H7 (cell line): Measurements from ENCODE around the gene LHFPL2. TPM values are rescaled to one million over a fixed set of nuclear protein-coding genes. Genes with fewer than 3 reads are reported as not detected.

ENCODE experiments used
- DNase-seq: peaks from one replicate; pipeline ENCODE4 v3.0.0; 2012
- H3K27me3 ChIP-seq: 2 replicates; pipeline ENCODE4 v1.6.0; 2011; ENCODE audit warnings: mild to moderate bottlenecking, low read length; ENCODE audit not compliant: control insufficient read depth, insufficient read depth
- H3K36me3 ChIP-seq: replicated peaks from 2 replicates; pipeline ENCODE4 v1.5.1; 2011; ENCODE audit warnings: low read length; ENCODE audit not compliant: control insufficient read depth, insufficient read depth
- H3K4me3 ChIP-seq: 2 replicates; pipeline ENCODE4 v1.5.1; 2011; ENCODE audit warnings: low read depth, mild to moderate bottlenecking, control low read depth, low read length, moderate library complexity; ENCODE audit not compliant: insufficient read depth
- total RNA-seq: library from RNA; depleted of rRNA; stranded (reverse); fragments of >200 nt; shearing (Covaris generic); gene quantifications from 2 replicates; pipeline ENCODE4 v1.2.3, GENCODE V29; 2014

LHFPL2 gene
- total RNA-seq, 1 experiment from 2014 or later, result 28.7 TPM

- no peaks in the 10 kb centered on the region for H3K36me3 ChIP-seq
- H3K4me3 ChIP-seq, result no peak overlapping the region
Measured at GRCh38 chr5:78576376-78576775, 72.2 kb downstream of the LHFPL2 start.

DNA sequence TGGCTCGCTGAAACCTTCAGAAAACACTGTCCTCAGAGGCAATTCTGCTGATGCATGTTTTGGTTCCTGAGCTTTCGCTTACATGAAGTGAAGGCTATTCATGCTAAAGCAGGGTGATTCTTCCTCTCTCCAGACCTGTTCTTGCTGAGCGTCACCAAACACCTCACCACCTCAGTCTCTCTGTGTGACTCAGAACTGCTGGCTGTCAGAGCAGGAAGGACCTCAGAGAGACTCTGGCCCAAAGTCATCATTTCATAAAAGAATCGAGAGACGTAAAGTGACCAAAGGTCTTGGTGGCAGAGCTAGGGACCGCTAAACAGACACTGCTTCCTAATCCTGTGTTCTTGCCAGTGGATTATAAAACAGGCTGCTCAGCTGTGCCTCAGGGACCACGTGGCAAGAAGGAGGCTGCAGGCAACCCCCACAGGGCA is 73.8 kb downstream of the LHFPL2 start:
- H3K27me3 ChIP-seq, result no peaks in the 10 kb centered on the region
- no peak for DNase-seq
- H3K36me3 ChIP-seq, result no peaks in the 10 kb centered on the region
- no peak overlapping the region for H3K4me3 ChIP-seq

More at GRCh38 chr5:78576376-78576775, 72.2 kb downstream of the LHFPL2 start:
- DNase-seq, result no peak
- no peaks in the 10 kb centered on the region for H3K27me3 ChIP-seq

- no peaks in the 10 kb centered on the region for H3K36me3 ChIP-seq
- no peak for DNase-seq
- H3K27me3 ChIP-seq, result no peaks in the 10 kb centered on the region
- no peak overlapping the region for H3K4me3 ChIP-seq
Measured at GRCh38 chr5:78574131-78574673, 74.4 kb downstream of the LHFPL2 start.

DNA sequence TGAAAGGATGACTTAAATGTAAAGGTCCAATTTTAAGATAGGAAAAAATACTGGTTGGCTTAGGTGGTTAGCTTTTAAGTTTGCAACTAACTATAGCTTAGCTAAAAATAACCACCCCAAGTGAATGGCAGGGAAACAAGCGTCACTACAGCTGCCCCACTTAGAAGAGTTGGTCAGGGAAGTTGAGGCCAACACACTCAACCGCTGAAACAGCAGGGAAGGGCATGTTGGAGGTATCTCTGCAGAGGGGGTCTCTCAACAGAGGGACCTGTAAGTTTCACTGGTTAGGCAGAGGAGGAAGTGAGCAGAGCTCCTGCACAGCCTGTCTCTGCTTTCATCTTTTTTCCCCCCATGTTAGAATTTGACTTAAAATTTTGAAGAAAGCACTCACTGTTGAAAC is 75.3 kb downstream of the LHFPL2 start:
- H3K36me3 ChIP-seq, result no peaks in the 10 kb centered on the region
- DNase-seq, result no peak
- H3K4me3 ChIP-seq, result no peak overlapping the region
- no peaks in the 10 kb centered on the region for H3K27me3 ChIP-seq

DNA sequence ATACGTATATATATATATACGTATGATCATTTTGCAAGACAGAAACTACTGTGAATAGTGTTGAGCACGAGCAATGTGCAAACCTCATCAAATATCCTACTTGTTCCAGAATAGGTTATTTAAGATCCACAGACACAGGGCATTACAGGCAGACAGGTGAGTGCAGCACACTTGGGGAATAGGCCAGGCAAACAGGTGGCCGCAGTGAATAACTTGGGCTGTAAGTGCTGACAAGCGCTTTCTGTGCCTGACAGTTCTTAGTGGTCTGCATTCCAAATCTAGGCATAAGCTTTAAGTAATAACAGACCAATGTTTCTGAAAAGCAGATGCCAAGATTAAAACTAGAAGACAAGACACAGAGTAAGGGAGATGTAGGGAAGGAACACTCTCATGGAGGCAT is 77.9 kb downstream of the LHFPL2 start:
- DNase-seq, result no peak
- H3K36me3 ChIP-seq, result no peaks in the 10 kb centered on the region
- H3K27me3 ChIP-seq, result no peaks in the 10 kb centered on the region
- H3K4me3 ChIP-seq, result no peak overlapping the region

DNA sequence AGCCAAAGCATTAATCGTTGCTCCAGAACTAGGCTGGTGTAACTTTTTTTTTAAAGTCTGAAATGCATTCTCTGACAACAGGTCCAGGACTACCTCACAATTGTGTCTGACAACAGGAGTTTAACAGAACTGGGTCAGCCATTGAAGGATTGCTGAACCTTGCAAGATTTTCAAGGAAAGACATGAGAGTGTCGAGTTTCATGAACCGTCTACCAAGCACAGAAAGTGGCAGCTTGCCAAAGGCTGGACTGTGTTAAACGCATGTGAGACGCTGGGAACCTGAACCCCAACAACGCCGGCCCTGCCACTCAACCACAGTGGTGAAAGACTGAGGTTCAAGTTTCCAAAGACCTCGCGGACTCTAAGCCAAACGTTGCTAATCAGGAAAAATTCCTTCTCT is 79.1 kb downstream of the LHFPL2 start:
- no peaks in the 10 kb centered on the region for H3K27me3 ChIP-seq
- H3K4me3 ChIP-seq, result no peak overlapping the region
- no peak for DNase-seq
- H3K36me3 ChIP-seq, result no peaks in the 10 kb centered on the region

DNA sequence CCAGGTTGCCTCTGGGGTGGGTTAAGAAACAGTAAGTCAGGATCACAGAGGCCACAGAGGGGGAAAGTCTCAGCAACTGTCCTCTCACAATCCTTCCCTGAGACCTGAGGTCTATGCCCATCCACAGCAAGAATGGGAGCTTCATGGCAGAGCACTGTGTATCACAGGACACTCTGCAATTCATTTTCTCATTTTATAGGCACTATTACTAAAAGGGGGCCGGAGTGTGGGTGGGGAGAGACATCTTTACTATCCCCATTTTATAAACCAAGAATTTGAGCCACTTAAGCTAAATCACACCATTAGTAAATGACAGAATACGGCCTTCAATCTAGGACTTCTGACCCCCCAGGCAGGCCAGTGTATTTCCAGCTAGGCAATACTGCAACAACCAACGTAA is 79.9 kb downstream of the LHFPL2 start:
- Histone ChIP-seq H3K36me3 (no peaks in the 10 kb centered on the region), H3K4me3 (no peak overlapping the region), H3K27me3 (no peaks in the 10 kb centered on the region)
- DNase-seq, result no peak

GRCh38 chr5:78568212-78568611 is 80.4 kb downstream of the LHFPL2 start:
- DNase-seq, result no peak
- Histone ChIP-seq H3K36me3 (no peaks in the 10 kb centered on the region), H3K27me3 (no peaks in the 10 kb centered on the region), H3K4me3 (no peak overlapping the region)

- Histone ChIP-seq H3K4me3 (no peak overlapping the region), H3K36me3 (no peaks in the 10 kb centered on the region; the same call in 1 of the 2 replicates), H3K27me3 (no peaks in the 10 kb centered on the region)
- DNase-seq, result no peak
Measured at GRCh38 chr5:78567617-78568016, 81.0 kb downstream of the LHFPL2 start.

GRCh38 chr5:78566747-78567425 is 81.7 kb downstream of the LHFPL2 start:
- Histone ChIP-seq H3K4me3 (no peak overlapping the region), H3K27me3 (no peaks in the 10 kb centered on the region), H3K36me3 (no peaks in the 10 kb centered on the region; the same call in 1 of the 2 replicates)
- DNase-seq, result no peak

GRCh38 chr5:78565395-78565794 is 83.2 kb downstream of the LHFPL2 start:
- no peak for DNase-seq
- Histone ChIP-seq H3K36me3 (no peaks in the 10 kb centered on the region; the same call in 1 of the 2 replicates), H3K27me3 (no peaks in the 10 kb centered on the region), H3K4me3 (no peak overlapping the region)

- H3K27me3 ChIP-seq, result no peaks in the 10 kb centered on the region
- H3K36me3 ChIP-seq, result no peaks in the 10 kb centered on the region; the same call in 1 of the 2 replicates
- no peak overlapping the region for H3K4me3 ChIP-seq
- no peak for DNase-seq
Measured at GRCh38 chr5:78563621-78564020, 85.0 kb downstream of the LHFPL2 start.

DNA sequence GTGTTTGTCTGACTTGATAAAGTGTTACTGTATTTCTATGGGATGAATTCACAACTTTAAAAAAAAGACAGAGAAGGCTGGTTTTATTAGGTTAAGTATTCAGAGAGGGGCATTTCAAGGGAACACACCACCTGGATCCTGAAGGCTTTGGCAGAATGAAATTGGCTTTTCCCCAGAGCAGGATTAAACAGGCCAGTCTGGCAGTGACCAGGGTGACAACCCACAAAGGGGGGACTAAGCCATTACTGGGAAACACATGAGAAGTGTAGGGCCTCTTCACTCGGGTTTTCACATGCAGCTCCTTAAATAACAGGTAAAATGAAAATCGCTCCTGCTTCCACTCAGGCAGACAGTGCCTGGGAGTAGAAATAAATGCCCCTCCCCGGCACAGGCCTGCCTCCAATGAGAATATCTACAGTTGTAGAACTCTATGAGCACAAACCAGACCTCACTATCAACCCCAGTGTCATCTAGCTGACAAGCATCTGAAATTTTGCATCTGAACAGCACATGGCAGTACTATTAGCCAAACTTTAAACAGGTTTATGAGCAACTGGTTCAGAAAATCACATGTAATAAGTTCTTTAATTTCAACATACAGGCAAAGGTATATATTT is 85.8 kb downstream of the LHFPL2 start:
- H3K36me3 ChIP-seq, result no peaks in the 10 kb centered on the region; the same call in 1 of the 2 replicates
- no peaks in the 10 kb centered on the region for H3K27me3 ChIP-seq
- DNase-seq, result no peak
- no peak overlapping the region for H3K4me3 ChIP-seq

GRCh38 chr5:78562001-78562400 is 86.6 kb downstream of the LHFPL2 start:
- H3K27me3 ChIP-seq, result no peaks in the 10 kb centered on the region
- no peaks in the 10 kb centered on the region; the same call in 1 of the 2 replicates for H3K36me3 ChIP-seq
- no peak for DNase-seq
- no peak overlapping the region for H3K4me3 ChIP-seq

DNA sequence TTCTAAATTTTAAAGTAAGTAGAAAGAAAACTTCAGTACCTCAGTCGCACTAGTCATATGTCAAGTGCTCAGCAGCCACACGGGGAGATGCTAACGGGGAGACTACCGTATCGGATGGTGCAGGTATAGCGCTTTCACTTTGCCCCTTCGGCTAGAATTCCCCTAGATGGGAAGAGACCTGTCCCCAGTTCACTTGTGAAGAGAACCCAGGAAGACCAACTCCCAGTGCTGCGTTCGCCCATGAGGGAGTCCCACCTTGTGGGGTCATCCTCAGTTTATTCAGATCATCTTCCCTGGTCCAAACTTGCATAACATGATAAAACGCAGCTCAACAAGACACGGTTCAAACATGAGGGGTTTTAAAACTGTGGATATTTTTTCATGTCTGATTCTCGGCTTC is 87.3 kb downstream of the LHFPL2 start:
- Histone ChIP-seq H3K36me3 (no peaks in the 10 kb centered on the region; the same call in 1 of the 2 replicates), H3K4me3 (no peak overlapping the region), H3K27me3 (no peaks in the 10 kb centered on the region)
- no peak for DNase-seq
